ENCODE measurements around the gene RAB10.
"Not testable (repeated sequence)": the region's sequence is repeated elsewhere in the genome, so short reads cannot be mapped to it uniquely, and the experiment has no call there.

RAB10 gene

GRCh38 chr2:25996844-25997243, 37.0 kb upstream of the RAB10 start:
- DNase-seq (no peak), ATAC-seq (ENCODE audit: insufficient read depth, low read depth) (no peak)
- no peak overlapping the region for H3K4me3 ChIP-seq (ENCODE audit: low read depth in 1 of 2, low read length in 2 of 2)
- no peak overlapping the region for H3K9ac ChIP-seq (ENCODE audit: low read depth, low read length)
- H3K36me3 ChIP-seq (ENCODE audit: insufficient read depth, low read length), result no peaks in the 10 kb centered on the region
- no peaks in the 10 kb centered on the region for H3K9me3 ChIP-seq (ENCODE audit: insufficient read depth, low read length, severe bottlenecking)
- no peaks in the 10 kb centered on the region for H3K27me3 ChIP-seq (ENCODE audit: insufficient read depth, low read length, poor library complexity)
- H3K4me2 ChIP-seq (ENCODE audit: insufficient read depth, low read length), result no peak overlapping the region
- no peak overlapping the region for H2AFZ ChIP-seq (ENCODE audit: low read depth, low read length)
- no peak for TF ChIP-seq CTCF (IDR thresholded peaks at IDR 0.05; ENCODE audit: borderline replicate concordance, extremely low read depth, low read length, poor library complexity, severe bottlenecking)
- no peak for TF ChIP-seq EZH2 (IDR thresholded peaks at IDR 0.05; ENCODE audit: borderline replicate concordance, low read depth, low read length, severe bottlenecking)
- no peak overlapping the region for H3K27ac ChIP-seq (ENCODE audit: low read length)
- H3K4me1 ChIP-seq (ENCODE audit: insufficient read depth, low read length), result peaks cover 2% of the 10 kb centered on the region
- H4K20me1 ChIP-seq (ENCODE audit: insufficient read depth, low read length), result no peaks in the 10 kb centered on the region
- H3K79me2 ChIP-seq (ENCODE audit: insufficient read depth, low read length), result no peaks in the 10 kb centered on the region

GRCh38 chr2:25998816-25999383, 35.0 kb upstream of the RAB10 start:
- H3K4me1 ChIP-seq (ENCODE audit: insufficient read depth, low read length); H3K27ac ChIP-seq (ENCODE audit: low read length); H3K27me3 ChIP-seq (ENCODE audit: insufficient read depth, low read length, poor library complexity); H3K4me2 ChIP-seq (ENCODE audit: insufficient read depth, low read length); H3K36me3 ChIP-seq (ENCODE audit: insufficient read depth, low read length); ATAC-seq (ENCODE audit: insufficient read depth, low read depth); H3K79me2 ChIP-seq (ENCODE audit: insufficient read depth, low read length); H3K9me3 ChIP-seq (ENCODE audit: insufficient read depth, low read length, severe bottlenecking); H3K4me3 ChIP-seq (ENCODE audit: low read depth in 1 of 2, low read length in 2 of 2); H3K9ac ChIP-seq (ENCODE audit: low read depth, low read length); DNase-seq; H2AFZ ChIP-seq (ENCODE audit: low read depth, low read length); H4K20me1 ChIP-seq (ENCODE audit: insufficient read depth, low read length): not testable (repeated sequence)

DNA sequence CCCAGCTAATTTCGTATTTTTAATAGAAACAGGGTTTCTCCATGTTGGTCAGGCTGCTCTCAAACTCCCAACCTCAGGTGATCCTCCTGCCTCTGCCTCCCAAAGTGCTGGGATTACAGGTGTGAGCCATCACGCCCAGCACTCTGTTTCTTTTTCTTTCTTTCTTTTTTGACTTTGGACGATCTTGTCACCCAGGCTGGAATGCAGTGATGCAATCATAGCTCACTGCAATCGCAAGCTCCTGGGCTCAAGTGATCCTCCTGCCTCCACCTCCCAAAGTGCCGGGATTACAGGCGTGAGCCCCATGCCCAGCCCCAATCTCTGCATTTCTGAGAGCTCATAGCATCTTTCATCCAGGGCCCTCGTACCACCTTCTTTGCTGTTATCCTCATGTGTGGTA, 34.5 kb upstream of the RAB10 start:
- not testable (repeated sequence) for H3K27ac ChIP-seq (ENCODE audit: low read length)

DNA sequence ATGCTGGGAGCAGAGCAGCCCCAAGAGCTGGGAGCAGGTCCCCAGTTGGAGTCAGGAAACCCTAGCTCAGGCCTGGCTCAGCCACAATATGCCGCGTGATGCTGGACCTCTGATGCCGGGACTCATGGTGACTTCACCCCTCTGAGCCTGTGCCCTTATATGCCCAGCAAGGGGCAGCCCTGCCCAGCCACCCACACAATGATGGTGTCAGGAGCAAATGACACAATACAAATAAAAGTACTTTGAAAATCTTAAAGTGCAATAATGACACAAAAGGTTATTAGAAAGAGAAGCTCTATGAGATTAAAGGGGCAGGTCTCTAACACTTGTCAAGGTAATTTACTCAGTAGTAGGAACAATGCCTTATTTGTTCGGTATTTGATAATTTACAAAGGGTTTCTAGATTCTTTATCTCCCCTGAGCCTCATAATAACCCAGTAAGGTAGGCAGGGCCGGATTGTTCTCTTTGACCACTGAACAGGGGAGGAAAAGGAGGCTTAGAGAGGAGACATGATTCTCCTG, 33.3 kb upstream of the RAB10 start:
- H3K9ac ChIP-seq (ENCODE audit: low read depth, low read length), result no peak overlapping the region
- no peaks in the 10 kb centered on the region for H3K36me3 ChIP-seq (ENCODE audit: insufficient read depth, low read length)
- no peaks in the 10 kb centered on the region for H4K20me1 ChIP-seq (ENCODE audit: insufficient read depth, low read length)
- no peaks in the 10 kb centered on the region for H3K79me2 ChIP-seq (ENCODE audit: insufficient read depth, low read length)
- H3K4me2 ChIP-seq (ENCODE audit: insufficient read depth, low read length), result no peak overlapping the region
- H3K4me3 ChIP-seq (ENCODE audit: low read depth in 1 of 2, low read length in 2 of 2), result no peak overlapping the region
- ATAC-seq (ENCODE audit: insufficient read depth, low read depth) (no peak), DNase-seq (no peak)
- no peaks in the 10 kb centered on the region for H3K27me3 ChIP-seq (ENCODE audit: insufficient read depth, low read length, poor library complexity)
- TF ChIP-seq EZH2 (IDR thresholded peaks at IDR 0.05; ENCODE audit: borderline replicate concordance, low read depth, low read length, severe bottlenecking), result no peak
- no peaks in the 10 kb centered on the region for H3K9me3 ChIP-seq (ENCODE audit: insufficient read depth, low read length, severe bottlenecking)
- no peak overlapping the region for H3K27ac ChIP-seq (ENCODE audit: low read length)
- H2AFZ ChIP-seq (ENCODE audit: low read depth, low read length), result no peak overlapping the region
- no peaks in the 10 kb centered on the region for H3K4me1 ChIP-seq (ENCODE audit: insufficient read depth, low read length)

More for the DNA sequence above, 34.5 kb upstream of the RAB10 start:
- H3K9ac ChIP-seq (ENCODE audit: low read depth, low read length); H3K4me2 ChIP-seq (ENCODE audit: insufficient read depth, low read length); H3K79me2 ChIP-seq (ENCODE audit: insufficient read depth, low read length); ATAC-seq (ENCODE audit: insufficient read depth, low read depth); H3K4me3 ChIP-seq (ENCODE audit: low read depth in 1 of 2, low read length in 2 of 2); DNase-seq; H3K4me1 ChIP-seq (ENCODE audit: insufficient read depth, low read length); H3K27me3 ChIP-seq (ENCODE audit: insufficient read depth, low read length, poor library complexity); H4K20me1 ChIP-seq (ENCODE audit: insufficient read depth, low read length); H2AFZ ChIP-seq (ENCODE audit: low read depth, low read length); H3K36me3 ChIP-seq (ENCODE audit: insufficient read depth, low read length); H3K9me3 ChIP-seq (ENCODE audit: insufficient read depth, low read length, severe bottlenecking): not testable (repeated sequence)

DNA sequence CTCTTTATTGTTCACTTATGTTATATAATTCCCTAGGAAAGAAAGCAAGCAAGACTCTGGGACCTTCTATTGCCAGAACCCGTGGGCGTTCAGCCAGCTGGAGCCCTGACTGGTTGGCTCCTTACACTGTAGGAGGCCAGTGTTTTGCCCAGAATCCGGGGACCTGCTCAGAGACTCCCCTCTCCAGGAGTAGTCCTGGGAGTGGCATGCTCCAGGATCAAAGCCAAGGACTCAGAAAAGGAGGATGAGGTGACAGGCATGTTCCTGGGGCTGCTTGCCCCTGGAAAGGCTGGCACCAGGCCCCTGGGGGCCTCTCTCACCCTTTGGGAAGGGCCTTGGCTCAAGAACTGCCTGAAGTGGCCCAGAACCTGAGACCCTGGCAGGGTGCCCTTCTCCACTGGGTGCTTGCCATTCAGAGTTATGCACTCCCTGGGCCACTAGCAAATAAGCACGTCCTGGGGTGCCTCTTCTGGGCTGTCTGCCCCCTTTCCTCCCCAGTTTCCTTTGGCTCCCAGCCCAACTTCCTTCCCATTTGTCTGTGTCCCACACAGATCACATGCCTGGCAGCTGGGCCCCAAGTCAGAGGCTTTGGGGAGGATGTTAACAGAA, 32.0 kb upstream of the RAB10 start:
- no peak overlapping the region for H3K27ac ChIP-seq (ENCODE audit: low read length)
- no peak overlapping the region for H2AFZ ChIP-seq (ENCODE audit: low read depth, low read length)
- DNase-seq, result no peak

More for the DNA sequence above, 32.0 kb upstream of the RAB10 start:
- Histone ChIP-seq H3K4me1 (ENCODE audit: insufficient read depth, low read length) (no peaks in the 10 kb centered on the region), H3K9ac (ENCODE audit: low read depth, low read length) (no peak overlapping the region), H3K27me3 (ENCODE audit: insufficient read depth, low read length, poor library complexity) (no peaks in the 10 kb centered on the region), H3K36me3 (ENCODE audit: insufficient read depth, low read length) (no peaks in the 10 kb centered on the region), H3K9me3 (ENCODE audit: insufficient read depth, low read length, severe bottlenecking) (no peaks in the 10 kb centered on the region), H3K4me3 (ENCODE audit: low read depth in 1 of 2, low read length in 2 of 2) (no peak overlapping the region), H3K79me2 (ENCODE audit: insufficient read depth, low read length) (no peaks in the 10 kb centered on the region), H3K4me2 (ENCODE audit: insufficient read depth, low read length) (no peak overlapping the region), H4K20me1 (ENCODE audit: insufficient read depth, low read length) (no peaks in the 10 kb centered on the region)
- ATAC-seq (ENCODE audit: insufficient read depth, low read depth), result no peak
- TF ChIP-seq CTCF (IDR thresholded peaks at IDR 0.05; ENCODE audit: borderline replicate concordance, extremely low read depth, low read length, poor library complexity, severe bottlenecking), result no peak
- no peak for TF ChIP-seq EZH2 (IDR thresholded peaks at IDR 0.05; ENCODE audit: borderline replicate concordance, low read depth, low read length, severe bottlenecking)

All from DND-41 (cell line).